ENCODE measurements around the gene HMGCR. TPM values are rescaled to one million over a fixed set of nuclear protein-coding genes. Genes with fewer than 3 reads are reported as not detected.

HMGCR gene
- total RNA-seq, 1 donor from 2014 or later, result 9.6 TPM

DNA sequence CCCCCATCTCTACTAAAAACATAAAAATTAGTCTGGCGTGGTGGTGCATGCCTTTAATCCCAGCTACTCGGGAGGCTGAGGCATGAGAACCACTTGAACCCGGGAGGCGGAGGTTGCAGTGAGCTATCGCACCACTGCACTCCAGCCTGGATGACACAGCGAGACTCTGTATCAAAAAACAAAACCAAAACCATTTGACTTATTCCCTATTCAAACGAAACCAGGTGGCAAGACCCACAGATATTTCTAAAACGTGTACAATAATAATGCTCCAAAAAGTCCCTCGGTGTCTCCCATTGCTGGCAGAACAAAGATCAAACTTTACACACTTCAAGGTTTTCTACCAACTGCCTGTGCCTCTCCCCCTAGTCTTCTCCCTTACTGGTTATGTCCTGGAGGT lies 29.8 kb downstream of the HMGCR start:
- ATAC-seq (no peak), DNase-seq (ENCODE audit: missing footprints) (no peak)
- intact Hi-C loops (cut with DNase I), result no loop called here

- intact Hi-C loops (cut with DNase I), result no loop called here
Observed at GRCh38 chr5:75367401-75367800, 30.4 kb downstream of the HMGCR start.

GRCh38 chr5:75368391-75368790 lies 31.4 kb downstream of the HMGCR start:
- intact Hi-C loops (cut with DNase I), result no loop called here
- DNase-seq (ENCODE audit: missing footprints), result no peak
- no peak for ATAC-seq

More at GRCh38 chr5:75367401-75367800, 30.4 kb downstream of the HMGCR start:
- ATAC-seq, result no peak
- no peak for DNase-seq (ENCODE audit: missing footprints)

DNA sequence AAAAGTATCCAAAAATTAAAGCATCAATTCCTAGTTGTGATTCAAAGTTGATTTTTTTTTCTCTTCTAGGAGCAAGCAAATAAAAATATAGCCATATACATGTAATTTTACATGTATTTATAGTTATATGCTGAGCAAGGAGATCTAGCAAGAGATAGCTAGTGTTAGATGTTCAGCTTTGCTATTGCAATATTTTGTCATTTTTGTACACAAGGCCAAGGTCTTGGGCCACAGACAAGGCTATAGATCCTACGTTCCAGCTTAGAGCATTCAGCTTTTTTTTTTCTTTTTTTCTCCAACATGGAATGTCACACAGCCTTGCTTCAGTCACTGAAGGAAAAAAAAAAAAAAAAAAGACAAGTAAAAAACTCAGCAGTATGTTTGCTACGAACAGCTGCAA lies 36.8 kb downstream of the HMGCR start:
- ATAC-seq, result no peak
- intact Hi-C loops (cut with DNase I), result no loop called here
- DNase-seq (ENCODE audit: missing footprints), result no peak

DNA sequence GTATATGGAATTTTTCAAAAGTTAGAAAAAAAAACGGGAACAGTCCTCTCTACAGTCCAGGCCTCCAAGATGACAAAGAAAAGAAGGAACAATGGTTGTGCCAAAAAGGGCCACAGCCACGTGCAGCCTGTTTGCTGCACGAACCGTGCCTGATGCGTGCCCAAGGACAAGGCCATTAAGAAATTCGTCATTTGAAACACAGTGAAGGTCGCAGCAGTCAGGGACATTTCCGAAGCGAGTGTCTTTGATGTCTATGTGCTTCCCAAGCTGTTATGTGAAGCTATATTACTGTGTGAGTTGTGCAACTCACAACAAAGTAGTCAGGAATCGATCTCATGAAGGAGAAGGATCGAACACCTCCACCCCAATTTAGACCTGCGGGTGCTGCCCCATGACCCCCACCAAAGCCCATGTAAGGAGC lies 37.4 kb downstream of the HMGCR start:
- ATAC-seq, result no peak
- intact Hi-C loops (cut with DNase I), result no loop called here
- no peak for DNase-seq (ENCODE audit: missing footprints)

- no peak for DNase-seq (ENCODE audit: missing footprints)
- ATAC-seq, result no peak
- intact Hi-C loops (cut with DNase I), result no loop called here
Observed at GRCh38 chr5:75375414-75375813, 38.4 kb downstream of the HMGCR start.

DNA sequence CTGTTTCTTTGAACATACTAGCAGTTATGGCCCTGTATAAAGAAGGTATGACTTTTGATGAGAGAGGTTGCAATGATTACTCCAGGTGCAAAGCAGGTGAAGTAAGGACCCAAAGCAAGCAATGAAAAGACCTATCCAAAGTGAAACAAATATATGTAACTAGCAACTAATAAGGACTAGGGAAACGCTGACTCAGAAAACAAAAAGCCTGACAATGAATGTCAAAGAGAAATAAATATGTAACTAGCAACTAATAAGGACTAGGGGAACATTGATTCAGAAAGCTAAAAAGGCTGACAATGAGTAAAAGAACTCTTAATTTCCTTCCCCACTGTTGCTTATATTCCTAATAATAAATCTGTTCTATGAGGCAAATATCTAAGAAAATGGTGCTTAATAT lies 43.1 kb downstream of the HMGCR start:
- ATAC-seq, result no peak
- DNase-seq (ENCODE audit: missing footprints), result no peak
- intact Hi-C loops (cut with DNase I), result no loop called here

DNA sequence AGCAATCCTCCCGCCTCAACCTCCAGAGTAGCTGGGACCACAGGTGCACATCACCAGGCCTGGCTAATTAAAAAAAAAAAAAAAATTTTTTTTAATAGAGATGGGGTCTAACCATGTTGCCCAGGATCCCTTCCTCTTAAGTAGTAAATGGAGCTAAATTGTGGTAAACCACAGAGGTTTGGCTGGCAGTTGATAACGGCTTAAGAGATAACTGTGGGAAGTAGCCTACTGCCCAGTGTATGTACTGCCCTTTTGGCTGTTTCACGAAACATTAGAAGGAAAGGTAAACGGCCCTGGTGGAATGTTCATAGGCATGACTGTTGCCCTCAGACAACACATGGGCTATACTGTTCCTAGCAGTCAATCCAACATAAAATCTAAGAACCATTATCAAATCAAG lies 44.4 kb downstream of the HMGCR start:
- ATAC-seq (no peak), DNase-seq (ENCODE audit: missing footprints) (no peak)
- intact Hi-C loops (cut with DNase I), result no loop called here

- ATAC-seq, result no peak
- intact Hi-C loops (cut with DNase I), result no loop called here
- DNase-seq (ENCODE audit: missing footprints), result no peak
Observed at GRCh38 chr5:75384218-75384617, 47.2 kb downstream of the HMGCR start.

GRCh38 chr5:75387806-75388205 lies 50.8 kb downstream of the HMGCR start:
- ATAC-seq, result no peak
- DNase-seq (ENCODE audit: missing footprints), result no peak
- intact Hi-C loops (cut with DNase I), result no loop called here

- ATAC-seq (no peak), DNase-seq (ENCODE audit: missing footprints) (no peak)
- intact Hi-C loops (cut with DNase I), result no loop called here
Observed at GRCh38 chr5:75389430-75389829, 52.4 kb downstream of the HMGCR start.

- intact Hi-C loops (cut with DNase I), result no loop called here
- ATAC-seq, result no peak
- no peak for DNase-seq (ENCODE audit: missing footprints)
Observed at GRCh38 chr5:75395277-75395676, 58.3 kb downstream of the HMGCR start.

GRCh38 chr5:75405296-75405695 lies 68.3 kb downstream of the HMGCR start:
- ATAC-seq (no peak), DNase-seq (ENCODE audit: missing footprints) (no peak)
- intact Hi-C loops (cut with DNase I), result no loop called here

Other genes with a start within 250 kb of the HMGCR start
- 0.05 TPM for gene ANKRD31, start 100.3 kb upstream of the HMGCR start, total RNA-seq
- 26.0 TPM for gene CERT1, start 174.4 kb downstream of the HMGCR start, total RNA-seq
- 20.1 TPM for gene POLK, start 174.7 kb downstream of the HMGCR start, total RNA-seq

Measured in Right ventricle myocardium inferior (tissue), 1 donor.